Measurements from ENCODE around the gene DEFB113. TPM values are rescaled to one million over a fixed set of nuclear protein-coding genes. Genes with fewer than 3 reads are reported as not detected.

DEFB113 gene
- total RNA-seq, 1 donor from 2014 or later = not detected

GRCh38 chr6:49933526-49933925 is 35.9 kb downstream of the DEFB113 start:
- Mint-ChIP-seq H3K9me3 (ENCODE audit: unreplicated experiment) (no peaks in the 10 kb centered on the region), H3K27ac (ENCODE audit: unreplicated experiment) (no peak overlapping the region), H3K27me3 (ENCODE audit: unreplicated experiment) (no peaks in the 10 kb centered on the region), H3K36me3 (ENCODE audit: low read depth, unreplicated experiment) (no peaks in the 10 kb centered on the region), H3K4me3 (ENCODE audit: unreplicated experiment) (no peak overlapping the region), H3K4me1 (ENCODE audit: unreplicated experiment) (no peaks in the 10 kb centered on the region)
- no peak for DNase-seq (ENCODE audit: low spot score)
- TF ChIP-seq CTCF (IDR thresholded peaks at IDR 0.05; ENCODE audit: unreplicated experiment) = no peak

- H3K27ac Mint-ChIP-seq (ENCODE audit: unreplicated experiment) = no peak overlapping the region
- no peak for TF ChIP-seq CTCF (IDR thresholded peaks at IDR 0.05; ENCODE audit: unreplicated experiment)
- no peak overlapping the region for H3K4me3 Mint-ChIP-seq (ENCODE audit: unreplicated experiment)
- H3K9me3 Mint-ChIP-seq (ENCODE audit: unreplicated experiment) = no peaks in the 10 kb centered on the region
- H3K4me1 Mint-ChIP-seq (ENCODE audit: unreplicated experiment) = no peaks in the 10 kb centered on the region
- no peaks in the 10 kb centered on the region for H3K36me3 Mint-ChIP-seq (ENCODE audit: low read depth, unreplicated experiment)
- no peaks in the 10 kb centered on the region for H3K27me3 Mint-ChIP-seq (ENCODE audit: unreplicated experiment)
- no peak for DNase-seq (ENCODE audit: low spot score)
Observed at GRCh38 chr6:49929340-49929739, 40.1 kb downstream of the DEFB113 start.

GRCh38 chr6:49923826-49924225 is 45.6 kb downstream of the DEFB113 start:
- H3K27ac Mint-ChIP-seq (ENCODE audit: unreplicated experiment) = no peak overlapping the region
- H3K9me3 Mint-ChIP-seq (ENCODE audit: unreplicated experiment) = no peaks in the 10 kb centered on the region
- H3K4me3 Mint-ChIP-seq (ENCODE audit: unreplicated experiment) = no peak overlapping the region
- no peak for DNase-seq (ENCODE audit: low spot score)
- no peaks in the 10 kb centered on the region for H3K4me1 Mint-ChIP-seq (ENCODE audit: unreplicated experiment)
- H3K36me3 Mint-ChIP-seq (ENCODE audit: low read depth, unreplicated experiment) = no peaks in the 10 kb centered on the region
- no peaks in the 10 kb centered on the region for H3K27me3 Mint-ChIP-seq (ENCODE audit: unreplicated experiment)
- TF ChIP-seq CTCF (IDR thresholded peaks at IDR 0.05; ENCODE audit: unreplicated experiment) = no peak

- Mint-ChIP-seq H3K4me1 (ENCODE audit: unreplicated experiment) (no peaks in the 10 kb centered on the region), H3K4me3 (ENCODE audit: unreplicated experiment) (no peak overlapping the region), H3K27ac (ENCODE audit: unreplicated experiment) (no peak overlapping the region), H3K9me3 (ENCODE audit: unreplicated experiment) (no peaks in the 10 kb centered on the region), H3K27me3 (ENCODE audit: unreplicated experiment) (no peaks in the 10 kb centered on the region), H3K36me3 (ENCODE audit: low read depth, unreplicated experiment) (no peaks in the 10 kb centered on the region)
- DNase-seq (ENCODE audit: low spot score) = no peak
- TF ChIP-seq CTCF (IDR thresholded peaks at IDR 0.05; ENCODE audit: unreplicated experiment) = no peak
Observed at GRCh38 chr6:49919935-49920644, 49.3 kb downstream of the DEFB113 start.

GRCh38 chr6:49919261-49919660 is 50.2 kb downstream of the DEFB113 start:
- no peaks in the 10 kb centered on the region for H3K9me3 Mint-ChIP-seq (ENCODE audit: unreplicated experiment)
- TF ChIP-seq CTCF (IDR thresholded peaks at IDR 0.05; ENCODE audit: unreplicated experiment) = no peak
- no peak overlapping the region for H3K4me3 Mint-ChIP-seq (ENCODE audit: unreplicated experiment)
- no peak for DNase-seq (ENCODE audit: low spot score)
- no peaks in the 10 kb centered on the region for H3K4me1 Mint-ChIP-seq (ENCODE audit: unreplicated experiment)
- no peak overlapping the region for H3K27ac Mint-ChIP-seq (ENCODE audit: unreplicated experiment)
- H3K27me3 Mint-ChIP-seq (ENCODE audit: unreplicated experiment) = no peaks in the 10 kb centered on the region
- H3K36me3 Mint-ChIP-seq (ENCODE audit: low read depth, unreplicated experiment) = no peaks in the 10 kb centered on the region
